Liver (tissue), 9 donors: ENCODE results near the gene PIGP. TPM values are rescaled to one million over a fixed set of nuclear protein-coding genes. Genes with fewer than 3 reads are reported as not detected.
A peak's percentile ranks its signal among the peaks of the same experiment; 100 is the strongest.

ENCODE experiments used
- DNase-seq: peaks from one replicate; pipeline ENCODE4 v3.0.0-alpha.2; 2017; ENCODE audit warnings: low spot score
- H3K27ac ChIP-seq, 2 donors: one replicate each; pipeline ENCODE4 v1.7.0; 2013; ENCODE audit warnings: inconsistent platforms in 2 of 2, low read length in 2 of 2, control low read depth in 1 of 2, low read depth in 1 of 2, mild to moderate bottlenecking in 1 of 2
- H3K27me3 ChIP-seq, 4 donors: one replicate each; pipeline versions ENCODE4 v1.6.1 to v1.7.0; 2013; ENCODE audit warnings: low read length in 3 of 4, inconsistent platforms in 1 of 4, mild to moderate bottlenecking in 1 of 4, moderate library complexity in 1 of 4; ENCODE audit not compliant: control insufficient read depth in 4 of 4, insufficient read depth in 4 of 4
- H3K36me3 ChIP-seq, 4 donors: one replicate each; pipeline versions ENCODE4 v1.6.1 to v1.7.0; 2013; ENCODE audit warnings: low read length in 3 of 4, mild to moderate bottlenecking in 3 of 4, low read depth in 1 of 4, moderate library complexity in 1 of 4; ENCODE audit not compliant: control insufficient read depth in 4 of 4, insufficient read depth in 3 of 4
- H3K4me1 ChIP-seq, 4 donors: one replicate each; pipeline versions ENCODE4 v1.6.1 to v1.7.0; 2013; ENCODE audit warnings: low read length in 3 of 4, mild to moderate bottlenecking in 3 of 4, moderate library complexity in 1 of 4; ENCODE audit not compliant: control insufficient read depth in 4 of 4, insufficient read depth in 4 of 4
- H3K4me3 ChIP-seq, 3 donors: one replicate each; pipeline versions ENCODE4 v1.6.1 to v1.7.0; 2013; ENCODE audit warnings: low read length in 3 of 3, control low read depth in 1 of 3, low read depth in 1 of 3, mild to moderate bottlenecking in 1 of 3
- H3K9ac ChIP-seq, 2 donors: one replicate each; pipeline ENCODE4 v1.7.0; 2013; ENCODE audit warnings: low read length in 2 of 2, mild to moderate bottlenecking in 2 of 2, moderate library complexity in 2 of 2, control low read depth in 1 of 2, low read depth in 1 of 2
- H3K9me3 ChIP-seq, 4 donors: one replicate each; pipeline versions ENCODE4 v1.6.1 to v1.7.0; 2013; ENCODE audit warnings: low read length in 3 of 4; ENCODE audit not compliant: control insufficient read depth in 4 of 4
- ATF3 ChIP-seq: IDR thresholded peaks from 2 replicates; pipeline ENCODE4 v1.6.1; 2016; ENCODE audit warnings: antibody characterized with exemption
- CTCF ChIP-seq: fragments of 150-350 bp; IDR thresholded peaks from 2 replicates; pipeline ENCODE4 v1.5.1; 2017; ENCODE audit warnings: improper control_type of control experiment, low read depth, low read length; ENCODE audit not compliant: missing input control
- FOXA1 ChIP-seq: IDR thresholded peaks from 2 replicates; pipeline ENCODE4 v1.6.1; 2016; ENCODE audit warnings: antibody characterized with exemption
- FOXA2 ChIP-seq: IDR thresholded peaks from 2 replicates; pipeline ENCODE4 v1.6.1; 2016; ENCODE audit warnings: antibody characterized with exemption
- GABPA ChIP-seq, 2 donors: IDR thresholded peaks in 1 of 2; conservative IDR thresholded peaks in 1 of 2; 2 replicates each; pipeline ENCODE4 v1.6.1; 2016; ENCODE audit warnings: antibody characterized with exemption in 2 of 2, mild to moderate bottlenecking in 1 of 2, moderate library complexity in 1 of 2
- HNF4A ChIP-seq, 2 donors: conservative IDR thresholded peaks; 2 replicates each; pipeline ENCODE4 v1.6.1; 2016; ENCODE audit warnings: antibody characterized with exemption in 2 of 2, mild to moderate bottlenecking in 2 of 2
- HNF4G ChIP-seq: IDR thresholded peaks from 2 replicates; pipeline ENCODE4 v1.6.1; 2016; ENCODE audit warnings: antibody characterized with exemption
- JUND ChIP-seq, 2 donors: IDR thresholded peaks; 2 replicates each; pipeline ENCODE4 v1.6.1; 2016; ENCODE audit warnings: antibody characterized with exemption in 2 of 2
- MAX ChIP-seq: IDR thresholded peaks from 2 replicates; pipeline ENCODE4 v1.6.1; 2016; ENCODE audit warnings: antibody characterized with exemption
- NR2F2 ChIP-seq: IDR thresholded peaks from 2 replicates; pipeline ENCODE4 v1.6.1; 2016; ENCODE audit warnings: antibody characterized with exemption
- RAD21 ChIP-seq, 2 donors: IDR thresholded peaks; 2 replicates each; pipeline ENCODE4 v1.6.1; 2016; ENCODE audit warnings: antibody characterized with exemption in 2 of 2, mild to moderate bottlenecking in 2 of 2
- RXRA ChIP-seq, 2 donors: IDR thresholded peaks; 2 replicates each; pipeline ENCODE4 v1.6.1; 2017 to 2018; ENCODE audit warnings: antibody characterized with exemption in 2 of 2, mild to moderate bottlenecking in 1 of 2
- SP1 ChIP-seq: IDR thresholded peaks from 2 replicates; pipeline ENCODE4 v1.6.1; 2018; ENCODE audit warnings: antibody characterized with exemption, mild to moderate bottlenecking
- TAF1 ChIP-seq: conservative IDR thresholded peaks from 2 replicates; pipeline ENCODE4 v1.6.1; 2016; ENCODE audit warnings: antibody characterized with exemption, mild to moderate bottlenecking
- YY1 ChIP-seq: IDR thresholded peaks from 2 replicates; pipeline ENCODE4 v1.6.1; 2016; ENCODE audit warnings: antibody characterized with exemption, mild to moderate bottlenecking
- ZBTB33 ChIP-seq: IDR thresholded peaks from 2 replicates; pipeline ENCODE4 v1.6.1; 2016; ENCODE audit warnings: antibody characterized with exemption
- WGBS: extraction: QIAGEN DNeasy Blood & Tissue Kit; methylation state at CpG from one replicate; pipeline ENCODE4 v1.1.7; 2013; 5-methylcytosine and 5-hydroxymethylcytosine counted together
- polyA plus RNA-seq, 2 donors: library from polyadenylated mRNA; stranded (reverse) in 1 of 2; unstranded in 1 of 2; fragments of 200-250 nt in 1 of 2; fragments of >200 nt in 1 of 2; fragmentation: Nextera tagmentation in 1 of 2; extraction: Ambion mirVana in 1 of 2; gene quantifications; one replicate each; pipeline versions ENCODE4 v1.2.1 to v1.2.3, GENCODE V29; 2013 to 2015
- total RNA-seq, 2 donors: library from RNA; depleted of rRNA; stranded (reverse); fragments of >200 nt; gene quantifications; one replicate each; pipeline ENCODE4 v1.2.3, GENCODE V29; 2014
- donor health status: healthy.
- donor health status: healthy.
- donor health status: healthy.
- donor health status: healthy.
- donor health status: healthy.

PIGP gene
- total and polyA plus RNA-seq, 4 donors, result 3.8 to 26.2 (median 11.7) TPM

GRCh38 chr21:37073417-37074196, 736 bp upstream of the PIGP start:
- H3K36me3 ChIP-seq, result peaks cover 0 to 7% (median 3%) of the 10 kb centered on the region in 4 donors
- under 1% methylated on average over 70 of the region's 70 CpGs for WGBS
- peak overlapping the region; percentile 84 to 99 for H3K27ac ChIP-seq
- no peaks in the 10 kb centered on the region for H3K9me3 ChIP-seq
- peak overlapping the region; percentile 83 to 90 (median 83) for H3K4me3 ChIP-seq
- no peak for TF ChIP-seq RAD21 (IDR thresholded peaks at IDR 0.05)
- peak; percentile 8 for TF ChIP-seq YY1
- TF ChIP-seq FOXA1, result no peak
- H3K9ac ChIP-seq, result peak overlapping the region; percentile 0 to 82
- DNase-seq, result peak; percentile 67
- no peaks in the 10 kb centered on the region for H3K27me3 ChIP-seq
- H3K4me1 ChIP-seq, result peaks cover 2 to 17% (median 13%) of the 10 kb centered on the region in 4 donors

- Histone ChIP-seq H3K9me3 (no peaks in the 10 kb centered on the region), H3K4me1 (peaks cover 2 to 17% (median 13%) of the 10 kb centered on the region in 4 donors), H3K4me3 (peak overlapping the region; percentile 72 to 83 (median 80)), H3K36me3 (peaks cover 0 to 9% (median 4%) of the 10 kb centered on the region in 4 donors), H3K9ac (peak overlapping the region; percentile 87), H3K27ac (peak overlapping the region; percentile 84 to 99), H3K27me3 (no peaks in the 10 kb centered on the region)
- no peak for DNase-seq
- TF ChIP-seq GABPA (IDR thresholded peaks at IDR 0.05 in 1 of 2, conservative IDR thresholded peaks at IDR 0.05 in 1 of 2), result peak in 1 of 2 donors; percentile 14
- TF ChIP-seq YY1, result peak; percentile 49
- TF ChIP-seq NR2F2, result no peak
- no peak for TF ChIP-seq HNF4G
- WGBS, result under 1% methylated on average over 54 of the region's 54 CpGs
Observed at GRCh38 chr21:37072274-37072987, 440 bp downstream of the PIGP start.

- Histone ChIP-seq H3K4me1 (peaks cover 2 to 17% (median 13%) of the 10 kb centered on the region in 4 donors), H3K36me3 (peaks cover 0 to 11% (median 4%) of the 10 kb centered on the region in 4 donors), H3K27me3 (no peaks in the 10 kb centered on the region), H3K27ac (peak overlapping the region; percentile 84 to 99), H3K9me3 (no peaks in the 10 kb centered on the region), H3K4me3 (peak overlapping the region; percentile 72 to 83 (median 80)), H3K9ac (peak overlapping the region; percentile 67 to 87)
- no peak for DNase-seq
- TF ChIP-seq ZBTB33 (no peak), CTCF (no peak), NR2F2 (no peak), FOXA2 (no peak), TAF1 (no peak), HNF4G (no peak), ATF3 (no peak), RXRA (IDR thresholded peaks at IDR 0.05) (no peak), RAD21 (IDR thresholded peaks at IDR 0.05) (no peak), JUND (IDR thresholded peaks at IDR 0.05) (no peak), FOXA1 (no peak), SP1 (no peak), HNF4A (conservative IDR thresholded peaks at IDR 0.05) (no peak), GABPA (IDR thresholded peaks at IDR 0.05 in 1 of 2, conservative IDR thresholded peaks at IDR 0.05 in 1 of 2) (no peak), MAX (no peak)
- WGBS, result 46% methylated on average over 12 of the region's 12 CpGs
Observed at GRCh38 chr21:37071561-37072273, 1.2 kb downstream of the PIGP start.
